ENCODE measurements around the gene SPPL3.
"Not testable (repeated sequence)": the region's sequence is repeated elsewhere in the genome, so short reads cannot be mapped to it uniquely, and the experiment has no call there.

SPPL3 gene

DNA sequence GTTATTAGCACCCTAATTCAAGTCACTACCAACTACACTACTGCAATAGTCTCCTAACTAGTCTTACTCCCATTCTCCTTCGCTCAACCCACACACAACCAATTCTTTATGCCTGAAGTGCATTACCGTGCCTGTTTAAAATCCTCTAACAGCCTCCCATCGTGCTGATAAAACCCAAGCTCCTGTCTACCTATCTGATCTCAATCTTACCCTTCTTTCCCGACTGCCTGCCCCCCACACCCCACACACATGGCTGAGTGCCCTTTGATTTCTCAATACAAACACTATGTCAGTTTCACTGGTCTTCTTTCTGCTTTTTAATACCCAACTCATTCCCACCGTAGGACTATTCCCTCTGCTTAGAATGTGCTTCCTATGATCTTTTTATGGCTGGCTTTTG lies 59.9 kb downstream of the SPPL3 start:
- no peak for DNase-seq (ENCODE audit: low spot score)

DNA sequence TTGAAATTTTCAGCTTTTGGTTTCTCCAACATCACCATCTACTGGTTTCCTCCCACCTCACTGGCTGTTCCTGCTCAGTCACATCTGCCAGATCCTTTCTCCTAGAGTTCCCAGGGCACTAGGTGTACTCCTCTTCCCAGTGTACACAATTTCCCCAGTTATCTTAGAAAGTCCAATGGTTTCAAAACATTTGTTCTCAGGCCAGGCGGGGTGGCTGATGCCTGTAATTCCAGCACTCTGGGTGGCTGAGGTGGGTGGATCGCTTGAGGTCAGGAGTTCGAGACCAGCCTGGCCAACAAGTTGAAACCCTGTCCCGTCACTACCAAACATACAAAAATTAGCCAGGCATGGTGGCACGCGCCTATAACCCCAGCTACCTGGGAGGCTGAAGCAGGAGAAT lies 60.7 kb downstream of the SPPL3 start:
- DNase-seq (ENCODE audit: low spot score) = no peak

DNA sequence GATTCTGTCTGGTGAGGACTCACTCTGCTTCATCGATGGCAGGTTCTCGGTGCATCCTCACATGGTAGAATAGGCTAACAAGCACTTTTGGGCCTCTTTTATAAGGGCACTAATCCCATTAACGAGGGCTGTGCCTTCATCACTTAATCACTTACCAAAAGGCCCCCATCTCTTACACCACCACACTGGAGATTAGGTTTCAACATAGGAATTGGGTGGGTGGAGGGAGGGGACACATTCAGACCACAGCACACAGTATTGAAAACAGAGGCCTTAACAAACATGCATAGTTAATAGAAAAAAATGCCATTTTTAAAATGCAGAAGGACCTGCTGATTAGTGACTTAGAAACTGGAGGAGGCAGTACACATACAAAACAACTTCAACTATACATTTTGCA lies 61.6 kb downstream of the SPPL3 start:
- no peak for DNase-seq (ENCODE audit: low spot score)

DNA sequence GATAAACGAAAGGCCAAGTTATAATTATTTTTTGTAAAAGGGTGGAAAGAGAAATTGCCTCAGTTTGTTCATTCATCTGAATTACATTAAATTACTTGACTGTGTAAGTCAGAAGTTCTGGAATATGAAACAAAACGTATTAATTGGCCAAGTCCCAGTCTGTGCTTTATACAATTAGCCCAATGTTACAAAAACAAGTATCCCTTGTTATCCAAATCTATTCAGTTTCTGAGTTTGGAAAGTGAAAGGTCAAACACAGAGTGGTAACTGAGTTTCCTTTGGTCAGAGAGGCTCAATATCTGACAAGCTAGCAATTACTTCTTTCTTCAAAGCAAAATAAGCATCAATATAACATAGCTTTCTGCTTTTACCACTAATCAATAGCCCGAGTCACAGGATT lies 62.6 kb downstream of the SPPL3 start:
- DNase-seq (ENCODE audit: low spot score) = no peak

DNA sequence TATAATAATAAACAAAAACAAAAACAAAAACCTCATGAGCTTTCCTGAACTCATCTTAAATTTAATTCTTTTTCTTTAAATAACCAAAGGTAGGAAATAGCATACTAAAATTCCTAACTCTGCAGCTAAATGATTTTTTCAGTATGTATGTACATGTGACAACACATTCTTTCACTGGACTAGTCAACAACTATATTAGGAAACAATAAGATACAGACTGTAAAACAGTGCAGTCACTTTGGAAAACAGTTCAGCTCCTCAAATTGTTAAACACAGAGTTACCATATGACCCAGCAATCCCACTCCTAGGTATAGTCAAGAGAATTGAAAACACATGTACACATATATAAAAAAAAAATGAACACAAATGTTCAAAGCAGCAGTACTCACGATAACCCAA lies 64.7 kb downstream of the SPPL3 start:
- DNase-seq (ENCODE audit: low spot score) = no peak

DNA sequence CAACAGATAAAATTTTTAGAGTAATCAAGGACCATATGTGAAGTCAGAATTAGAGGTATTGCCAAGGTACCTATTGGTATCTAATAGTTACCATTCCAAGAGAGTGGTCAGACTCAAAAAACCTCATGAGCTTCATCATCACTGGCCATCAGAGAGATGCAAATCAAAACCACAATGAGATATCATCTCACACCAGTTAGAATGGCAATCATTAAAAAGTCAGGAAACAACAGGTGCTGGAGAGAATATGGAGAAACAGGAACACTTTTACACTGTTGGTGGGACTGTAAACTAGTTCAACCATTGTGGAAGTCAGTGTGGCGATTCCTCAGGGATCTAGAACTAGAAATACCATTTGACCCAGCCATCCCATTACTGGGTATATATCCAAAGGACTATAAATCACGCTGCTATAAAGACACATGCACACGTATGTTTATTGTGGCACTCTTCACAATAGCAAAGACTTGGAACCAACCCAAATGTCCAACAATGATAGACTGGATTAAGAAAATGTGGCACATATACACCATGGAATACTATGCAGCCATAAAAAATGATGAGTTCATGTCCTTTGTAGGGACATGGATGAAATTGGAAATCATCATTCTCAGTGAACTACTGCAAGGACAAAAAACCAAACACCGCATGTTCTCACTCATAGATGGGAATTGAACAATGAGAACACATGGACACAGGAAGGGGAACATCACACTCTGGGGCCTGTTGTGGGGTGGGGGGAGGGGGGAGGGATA lies 65.4 kb downstream of the SPPL3 start:
- not testable (repeated sequence) for DNase-seq (ENCODE audit: low spot score)

DNA sequence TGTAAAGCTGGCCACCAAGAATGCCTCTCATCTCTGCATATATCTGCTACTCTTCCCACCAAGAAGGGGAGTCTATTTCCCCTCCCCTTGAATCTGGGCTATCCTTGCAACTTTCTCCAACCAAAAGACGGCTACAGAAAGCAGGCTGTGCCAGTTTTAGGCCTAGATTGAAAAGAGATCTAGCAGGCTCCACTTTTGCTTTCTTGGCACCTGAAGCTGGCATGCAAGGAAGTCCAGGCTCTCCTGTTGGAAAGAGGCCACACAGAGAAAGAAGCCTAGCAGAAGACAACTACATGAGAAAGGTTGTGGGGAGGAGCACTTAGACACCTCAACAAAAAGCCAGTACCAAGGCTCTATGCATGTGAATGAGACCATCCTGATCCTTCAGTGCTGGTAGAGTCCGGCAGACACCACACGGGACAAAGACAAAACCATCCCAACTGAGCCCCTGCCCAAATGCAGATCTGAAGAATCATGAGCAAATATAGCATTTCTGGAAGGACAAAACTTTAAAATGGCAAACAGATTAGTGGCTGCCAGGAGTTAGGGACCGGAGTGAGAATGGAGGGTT lies 68.0 kb downstream of the SPPL3 start:
- no peak for DNase-seq (ENCODE audit: low spot score)

DNA sequence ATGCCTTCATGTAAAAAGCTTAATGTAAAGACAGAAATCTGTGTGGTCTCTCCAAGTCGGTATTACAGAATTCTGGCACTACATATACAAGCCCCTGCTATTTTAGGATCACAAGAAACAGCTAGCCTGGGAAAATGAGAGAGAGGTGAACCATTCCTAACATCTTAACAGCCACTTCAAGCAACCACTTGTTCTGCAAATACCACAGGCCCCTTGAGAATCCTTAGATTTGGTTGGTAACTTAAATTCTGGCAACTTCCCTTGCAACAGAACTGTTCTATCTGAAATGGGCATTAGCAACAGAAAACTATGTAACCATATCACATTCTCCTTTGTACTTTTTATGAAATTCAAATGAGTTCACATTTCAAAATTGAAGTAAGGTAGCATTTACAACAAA lies 68.5 kb downstream of the SPPL3 start:
- DNase-seq (ENCODE audit: low spot score) = no peak

DNA sequence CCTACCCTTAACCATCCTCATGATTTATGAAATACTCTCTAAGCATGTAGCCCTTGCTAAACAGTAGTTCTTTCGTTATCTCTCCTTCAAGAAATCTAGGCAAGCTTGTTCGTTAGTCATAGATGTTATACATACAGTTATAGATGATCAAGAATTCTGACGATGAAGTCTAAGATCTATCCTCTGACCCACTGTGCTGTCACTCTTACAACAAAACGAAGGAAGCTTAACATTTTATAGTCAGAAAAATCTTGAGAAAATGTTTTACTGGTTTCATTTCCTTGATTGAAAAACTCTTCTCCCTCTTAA lies 68.9 kb downstream of the SPPL3 start:
- no peak for DNase-seq (ENCODE audit: low spot score)

DNA sequence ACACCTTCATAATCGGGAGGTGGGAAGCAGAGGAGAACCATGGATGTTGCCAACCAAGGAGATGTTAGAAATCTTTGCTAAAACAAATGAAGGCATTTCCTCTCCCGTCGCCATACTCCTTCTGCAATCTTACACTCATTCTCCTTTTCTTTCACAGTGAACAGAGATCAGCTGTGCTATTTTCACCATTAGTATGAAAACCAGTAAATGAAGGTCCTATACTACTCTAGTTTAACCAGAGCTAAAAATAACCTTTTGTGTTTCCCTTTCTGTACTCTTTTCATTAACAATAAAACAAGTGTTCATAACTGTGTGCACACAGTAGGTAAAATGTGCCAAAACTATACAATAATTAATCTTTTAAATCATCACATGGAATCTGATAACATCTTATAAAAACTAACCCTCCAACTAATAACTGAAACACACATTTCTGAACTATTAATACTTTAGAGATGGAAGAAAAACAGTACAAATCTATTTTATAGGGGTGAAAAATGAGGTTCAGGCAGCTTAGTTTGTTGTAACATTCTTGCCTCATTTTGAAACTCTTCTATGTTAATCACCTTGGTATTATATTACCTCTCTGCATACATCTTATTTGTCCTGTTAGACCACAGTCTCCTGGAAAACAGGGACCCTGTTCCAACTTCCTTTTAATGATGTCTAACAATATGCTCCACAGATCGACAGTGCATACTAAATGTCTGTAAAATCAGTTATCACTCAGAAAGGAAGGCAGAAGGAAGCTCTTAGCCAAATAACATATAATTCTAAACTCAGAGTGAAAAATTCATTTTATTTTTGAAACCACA lies 69.5 kb downstream of the SPPL3 start:
- no peak for DNase-seq (ENCODE audit: low spot score)

DNA sequence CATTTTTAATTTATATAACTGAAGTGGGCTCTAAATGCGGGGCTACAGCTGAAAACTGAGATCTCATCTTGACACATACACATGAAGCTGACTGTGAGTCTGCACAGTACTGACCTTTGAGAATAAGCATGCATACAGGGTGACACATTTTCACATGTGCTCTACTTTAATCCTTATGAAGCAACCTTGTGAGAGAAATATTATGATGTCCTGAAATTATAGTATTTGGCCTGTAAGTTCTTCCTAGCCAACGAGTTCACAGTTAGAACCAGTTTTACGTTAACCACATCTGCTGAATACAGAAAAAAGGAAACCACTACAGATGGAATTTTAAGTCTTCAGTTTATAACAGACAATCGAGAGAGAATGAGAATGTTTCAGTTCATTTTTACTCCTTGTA lies 70.3 kb downstream of the SPPL3 start:
- no peak for DNase-seq (ENCODE audit: low spot score)

DNA sequence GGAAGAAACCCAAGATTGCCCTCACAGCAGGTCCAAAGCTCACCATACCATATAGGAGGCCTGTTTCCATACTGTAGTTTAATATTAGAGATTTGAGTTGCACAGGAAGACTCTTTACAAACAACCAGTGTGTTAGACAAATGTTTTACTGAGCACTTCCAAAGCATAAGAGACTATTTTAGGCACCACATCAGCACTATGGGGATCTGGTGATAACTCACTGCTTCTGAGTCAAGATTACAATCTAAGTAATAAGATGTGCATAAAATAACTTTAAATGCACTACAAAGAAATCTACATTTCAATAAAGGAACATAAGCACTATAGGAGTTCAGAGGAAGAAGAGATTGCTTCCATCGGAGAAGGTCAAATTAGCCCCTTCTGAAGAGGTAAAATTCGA lies 71.4 kb downstream of the SPPL3 start:
- no peak for DNase-seq (ENCODE audit: low spot score)

DNA sequence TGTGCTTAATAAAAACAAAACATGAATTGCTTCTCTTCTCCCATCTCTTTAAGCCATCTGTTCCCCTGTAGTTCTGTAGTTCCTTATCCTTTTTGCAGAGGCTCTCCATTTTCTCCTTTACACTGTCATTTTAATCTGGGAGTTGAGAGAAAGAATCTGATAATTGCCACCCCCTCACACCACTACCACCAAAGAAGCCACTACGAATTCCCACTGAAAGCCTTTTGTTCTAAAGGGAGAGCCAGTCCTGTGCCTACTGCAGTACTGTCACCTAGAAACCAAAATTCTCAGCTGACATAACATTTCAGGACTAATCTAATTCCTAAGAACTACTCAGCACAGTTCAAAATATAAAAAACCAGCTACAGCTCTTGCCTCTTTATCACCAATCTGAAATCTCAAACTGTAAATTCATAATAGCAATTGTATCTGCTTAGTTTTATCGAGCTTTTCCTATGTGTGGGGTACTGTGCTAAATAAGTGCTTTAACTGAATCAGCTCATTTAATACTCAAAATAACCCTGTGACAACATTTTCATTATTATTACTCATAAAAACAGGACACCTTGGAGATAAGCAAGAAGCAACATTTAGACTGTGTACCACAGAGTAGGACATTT lies 72.4 kb downstream of the SPPL3 start:
- DNase-seq (ENCODE audit: low spot score) = no peak

DNA sequence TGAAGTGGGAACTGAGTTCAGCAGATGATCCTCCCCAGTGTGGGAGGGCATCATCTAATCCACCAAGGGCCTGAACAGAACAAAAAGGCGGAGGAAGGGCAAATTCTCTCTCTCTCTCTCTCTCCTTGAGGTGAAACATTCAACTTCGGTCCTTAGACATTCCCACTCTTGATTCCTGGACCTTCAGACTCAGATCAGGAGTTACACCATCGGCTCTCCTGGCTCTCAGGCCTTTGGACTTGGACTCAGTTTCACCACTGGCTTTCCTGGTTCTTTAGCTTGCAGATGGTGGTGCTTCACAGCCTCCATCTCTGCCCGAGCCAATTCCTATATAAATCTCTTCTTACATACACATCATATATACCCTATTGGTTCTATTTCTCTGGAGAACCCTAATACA lies 73.2 kb downstream of the SPPL3 start:
- DNase-seq (ENCODE audit: low spot score) = no peak

DNA sequence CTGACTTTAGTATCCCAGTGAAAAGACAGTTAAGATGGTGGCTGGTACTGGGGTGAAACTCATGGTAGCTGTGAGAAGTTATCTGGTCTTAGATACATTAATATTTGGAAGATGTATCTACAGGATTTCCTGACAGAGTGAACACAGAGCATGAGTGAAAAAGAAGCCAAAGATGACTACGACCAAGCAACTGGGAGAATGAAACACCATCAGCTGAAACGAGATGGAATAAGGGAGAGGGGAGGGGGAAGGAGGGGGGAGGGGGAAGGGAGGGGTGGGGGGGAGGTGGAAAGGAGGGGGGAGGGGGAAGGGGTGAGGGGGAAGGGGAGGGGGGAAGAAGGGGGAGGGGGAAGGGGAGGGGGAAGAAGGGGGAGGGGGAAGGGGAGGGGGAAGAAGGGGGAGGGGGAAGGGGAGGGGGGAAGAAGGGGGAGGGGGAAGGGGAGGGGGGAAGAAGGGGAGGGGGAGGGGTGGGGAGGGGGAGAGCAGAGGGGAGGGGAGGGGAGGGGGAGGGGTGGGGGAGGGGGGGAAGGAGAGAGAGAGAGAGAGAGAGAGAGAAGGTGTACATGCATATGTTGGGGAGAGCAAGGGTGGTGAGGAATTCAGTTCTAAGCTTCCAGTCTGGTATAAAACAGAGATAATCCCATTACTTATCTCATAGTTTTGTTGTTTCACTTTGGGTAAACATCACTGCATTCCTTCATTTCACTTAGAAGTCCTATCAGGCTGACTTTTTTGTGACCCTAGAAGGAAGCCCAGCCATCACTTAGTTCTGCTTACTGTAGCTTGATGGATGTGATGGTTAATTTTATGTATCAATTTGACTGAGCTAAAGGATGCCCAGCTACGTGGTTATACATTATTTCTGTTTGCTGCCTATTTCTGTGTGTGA lies 73.9 kb downstream of the SPPL3 start:
- DNase-seq (ENCODE audit: low spot score) = no peak

DNA sequence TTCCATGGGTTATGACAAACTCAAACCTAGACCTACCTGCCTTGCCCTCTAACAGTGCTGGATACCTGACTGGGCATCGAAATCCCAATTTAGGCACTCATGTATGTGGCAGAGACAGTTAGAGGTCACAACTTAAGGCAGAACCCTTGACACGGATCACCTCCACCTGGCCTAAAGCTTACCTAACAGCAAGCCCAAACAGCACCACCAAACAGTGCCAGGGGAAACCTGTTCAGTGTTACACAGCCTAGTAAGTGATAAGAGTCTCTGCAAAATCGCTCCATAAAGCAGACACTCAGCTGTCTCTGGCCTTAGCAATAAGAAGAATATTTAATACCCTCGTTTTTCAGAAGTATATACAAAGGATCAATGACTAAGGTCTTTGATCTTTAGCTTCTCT lies 77.8 kb downstream of the SPPL3 start:
- no peak for DNase-seq (ENCODE audit: low spot score)

DNA sequence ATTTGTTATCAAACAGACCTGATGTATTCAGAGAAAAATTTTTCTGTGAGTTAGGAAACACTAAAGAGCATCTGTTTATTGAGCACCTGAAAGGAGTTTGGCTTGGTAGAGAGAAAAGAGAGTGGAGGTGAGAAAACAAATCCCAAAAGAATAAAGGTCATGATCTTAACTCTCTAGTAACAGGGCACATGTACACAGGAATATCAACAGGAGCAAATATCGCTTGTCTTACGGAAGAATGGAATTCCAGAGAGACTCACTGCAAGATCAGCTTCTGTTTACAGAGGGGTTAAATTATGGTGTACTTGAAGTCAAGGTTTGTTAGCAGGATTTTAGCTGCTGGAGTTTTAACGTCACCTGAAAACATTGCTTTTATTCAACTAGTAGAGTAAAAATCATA lies 78.8 kb downstream of the SPPL3 start:
- no peak for DNase-seq (ENCODE audit: low spot score)

DNA sequence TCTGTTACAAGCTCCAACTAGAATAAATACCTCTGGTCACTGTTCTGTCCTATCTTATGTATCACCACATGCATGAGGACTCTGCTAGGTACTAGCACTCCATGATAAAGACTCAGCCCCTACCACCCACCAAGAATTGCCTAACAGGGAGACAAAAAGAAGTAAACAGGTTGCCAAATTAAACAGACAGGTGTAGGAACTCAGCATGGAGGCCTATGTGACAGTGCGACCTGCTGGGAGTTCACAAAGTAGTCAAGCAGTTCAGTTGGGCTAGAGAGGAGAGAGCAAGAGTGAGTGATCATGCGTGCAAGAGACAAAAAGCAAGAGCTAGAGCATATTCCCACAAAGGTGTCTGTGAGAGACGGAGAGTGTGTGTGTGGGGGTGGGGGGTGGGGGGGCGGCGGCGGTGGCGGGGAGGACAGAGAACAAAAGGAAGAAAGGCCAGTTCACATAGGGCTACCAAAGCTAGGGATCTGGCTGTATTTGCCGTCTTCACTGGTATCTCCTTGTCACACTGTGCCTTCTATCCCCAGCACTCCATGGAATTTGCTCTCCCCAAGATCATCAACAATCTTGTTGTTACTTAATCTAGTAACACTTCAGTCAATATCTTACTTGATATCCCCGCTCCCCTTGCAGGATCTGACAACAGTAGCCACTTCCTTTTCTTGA lies 81.2 kb downstream of the SPPL3 start:
- DNase-seq (ENCODE audit: low spot score) = no peak

DNA sequence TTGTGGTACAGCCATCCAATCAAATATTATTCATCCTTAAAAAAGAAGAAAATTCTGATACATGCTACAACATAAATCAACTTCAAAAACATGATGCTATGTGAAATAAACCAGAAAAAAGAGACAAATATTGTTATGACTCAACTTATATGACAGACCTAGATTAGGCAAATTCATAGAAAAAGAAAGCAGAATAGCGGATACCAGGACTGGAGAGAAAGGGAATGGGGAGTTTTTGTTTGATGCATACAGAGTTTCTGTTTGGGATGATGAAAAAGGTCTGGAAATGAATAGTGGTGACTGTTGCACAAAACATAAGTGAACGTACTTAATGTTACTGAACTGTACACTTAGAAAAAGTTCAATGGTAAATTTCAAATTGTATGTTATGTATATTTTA lies 82.3 kb downstream of the SPPL3 start:
- DNase-seq (ENCODE audit: low spot score) = no peak

DNA sequence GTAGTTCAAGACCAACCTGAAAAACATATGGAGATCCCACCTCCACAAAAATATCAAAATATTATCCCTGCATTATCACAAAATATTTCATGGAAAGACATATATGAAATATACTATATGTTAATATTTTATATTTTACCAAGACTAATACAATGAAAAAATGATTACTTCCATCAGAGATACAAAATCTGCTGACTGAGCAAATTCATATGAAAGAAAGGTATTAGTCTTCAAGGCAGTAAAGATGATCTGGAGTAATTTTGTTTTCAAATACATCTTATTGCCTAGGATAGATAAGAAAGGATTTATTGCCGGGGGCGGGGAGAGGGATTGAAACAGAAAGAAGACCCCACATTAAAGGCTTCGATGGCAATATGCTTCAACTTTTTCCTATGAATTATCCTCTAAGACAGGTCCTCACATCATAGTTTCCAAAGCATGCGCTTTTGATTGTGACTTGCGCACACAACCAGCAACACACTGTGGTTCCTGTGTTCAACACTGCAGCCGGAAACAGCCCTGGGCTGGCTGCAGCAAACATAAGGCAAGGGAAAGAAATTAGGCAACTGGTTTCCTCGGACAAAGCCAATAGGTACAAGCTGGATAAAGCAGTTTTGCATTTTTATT lies 83.2 kb downstream of the SPPL3 start:
- DNase-seq (ENCODE audit: low spot score) = no peak

DNA sequence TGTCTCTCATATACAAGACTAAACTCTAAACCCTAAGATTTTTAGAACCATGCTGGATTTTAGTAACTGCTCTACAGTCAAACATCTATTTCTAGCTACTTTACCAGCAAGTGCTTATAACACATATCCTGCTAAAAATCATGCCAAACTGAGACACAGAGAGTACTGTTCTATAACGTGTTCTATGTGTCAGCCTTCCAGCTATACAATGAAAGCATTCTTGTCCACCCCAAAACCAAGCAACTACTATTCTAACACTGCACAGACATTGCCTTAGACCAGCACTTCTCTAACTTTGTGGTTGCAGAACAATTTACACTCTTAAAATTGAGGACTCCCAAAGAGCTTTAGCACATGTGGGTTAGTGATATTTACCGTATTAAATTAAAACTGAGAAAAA lies 85.7 kb downstream of the SPPL3 start:
- DNase-seq (ENCODE audit: low spot score) = no peak
